Measurements from ENCODE around the gene ZIK1. TPM values are rescaled to one million over a fixed set of nuclear protein-coding genes. Genes with fewer than 3 reads are reported as not detected.

Gene ZIK1
- total RNA-seq, 1 experiment from 2014 or later, result not detected

GRCh38 chr19:57559404-57560025 is 24.4 kb upstream of the ZIK1 start, which contains the start of gene ZNF550:
Gene ZNF550 (minus strand): TSS chr19:57559863. CDS start chr19:57559682, 181 bp downstream.
- peak within 1 kb of the TSS; percentile 61 for H3K4me2 ChIP-seq (ENCODE audit: low read length)
- peak; percentile 98 for ATAC-seq
- H3K36me3 ChIP-seq (ENCODE audit: control insufficient read depth in 1 of 2, insufficient read depth in 2 of 2, low read length in 2 of 2), result no peaks in the 10 kb centered on the region
- H4K20me1 ChIP-seq (ENCODE audit: insufficient read depth), result no peaks in the 10 kb centered on the region
- intact Hi-C loops (cut with micrococcal nuclease), result no loop called here
- TF ChIP-seq ZNF274 (IDR thresholded peaks at IDR 0.05; ENCODE audit: low read depth, low read length) (no peak), JUND (IDR thresholded peaks at IDR 0.05) (no peak), POLR2AphosphoS5 (IDR thresholded peaks at IDR 0.05; ENCODE audit: low read depth, low read length) (peak; percentile 35; the same call in 1 of the 2 replicates), EZH2 (IDR thresholded peaks at IDR 0.05) (no peak)
- H3K79me2 ChIP-seq (ENCODE audit: insufficient read depth, low read length), result no peaks in the 10 kb centered on the region
- H3K27me3 ChIP-seq (ENCODE audit: insufficient read depth, low read length), result no peaks in the 10 kb centered on the region
- BruUV-seq (replicated peaks), result TSS peak; percentile 78
- peak; percentile 26 for DNase-seq (ENCODE audit: low read depth, low spot score)
- H3K9ac ChIP-seq (ENCODE audit: low read length), result peak within 1 kb of the TSS; percentile 27; the same call in 1 of the 2 replicates
- H3K4me1 ChIP-seq (ENCODE audit: control insufficient read depth in 1 of 2, insufficient read depth in 2 of 2, low read length in 2 of 2), result no peaks in the 10 kb centered on the region
- H2AFZ ChIP-seq (ENCODE audit: low read depth, low read length, poor library complexity, severe bottlenecking), result no peak within 1 kb of the TSS
- no peaks in the 10 kb centered on the region for H3K9me2 ChIP-seq (ENCODE audit: insufficient read depth)
- ChIA-PET CTCF (no interaction called here), RAD21 (ENCODE audit: low non-redundant PET in 1 of 2, low total read pairs in 2 of 2, uncharacterized antibody in 2 of 2, unreplicated experiment in 2 of 2) (no interaction called here), POLR2A (no interaction called here)
- peaks cover 8 to 25% of the 10 kb centered on the region in 2 experiments; a peak in 2 of 4 replicates for H3K9me3 ChIP-seq (ENCODE audit: control insufficient read depth in 1 of 2, insufficient read depth in 1 of 2, low read depth in 1 of 2, low read length in 2 of 2)
- peak within 1 kb of the TSS; percentile 54 to 55 for H3K4me3 ChIP-seq (replicated peaks in 1 of 2; ENCODE audit: low read depth in 1 of 2, low read length in 2 of 2)
- no peak within 1 kb of the TSS; the same call in 1 of the 2 replicates for H3K27ac ChIP-seq (ENCODE audit: low read depth, low read length)

- CTCF ChIA-PET, result no interaction called here
- no peaks in the 10 kb centered on the region for H3K36me3 ChIP-seq (ENCODE audit: control insufficient read depth in 1 of 2, insufficient read depth in 2 of 2, low read length in 2 of 2)
- intact Hi-C loops (cut with micrococcal nuclease), result no loop called here
- no peaks in the 10 kb centered on the region for H4K20me1 ChIP-seq (ENCODE audit: insufficient read depth)
- ATAC-seq (no peak), DNase-seq (ENCODE audit: low read depth, low spot score) (no peak)
- no peaks in the 10 kb centered on the region for H3K4me1 ChIP-seq (ENCODE audit: control insufficient read depth in 1 of 2, insufficient read depth in 2 of 2, low read length in 2 of 2)
- H3K27ac ChIP-seq (ENCODE audit: low read depth, low read length), result no peak overlapping the region
- no peaks in the 10 kb centered on the region for H3K9me2 ChIP-seq (ENCODE audit: insufficient read depth)
- TF ChIP-seq ZNF274 (IDR thresholded peaks at IDR 0.05; ENCODE audit: low read depth, low read length) (no peak), CEBPB (IDR thresholded peaks at IDR 0.05; ENCODE audit: low read depth) (no peak), CTCF (IDR thresholded peaks at IDR 0.05 in 2 of 3, conservative IDR thresholded peaks at IDR 0.05 in 1 of 3; ENCODE audit: borderline replicate concordance in 1 of 3, insufficient read depth in 1 of 3, low read depth in 2 of 3, low read length in 2 of 3) (no peak), EGR1 (IDR thresholded peaks at IDR 0.05; ENCODE audit: low read depth) (no peak), TCF7L2 (IDR thresholded peaks at IDR 0.05; ENCODE audit: borderline replicate concordance, extremely low read depth, insufficient read depth, insufficient read length) (no peak), ZFX (IDR thresholded peaks at IDR 0.05) (no peak), MAX (IDR thresholded peaks at IDR 0.05) (no peak), EZH2phosphoT487 (IDR thresholded peaks at IDR 0.05; ENCODE audit: borderline replicate concordance) (no peak), ATF3 (IDR thresholded peaks at IDR 0.05) (no peak)
- TF ChIP-seq, protein P1, sequence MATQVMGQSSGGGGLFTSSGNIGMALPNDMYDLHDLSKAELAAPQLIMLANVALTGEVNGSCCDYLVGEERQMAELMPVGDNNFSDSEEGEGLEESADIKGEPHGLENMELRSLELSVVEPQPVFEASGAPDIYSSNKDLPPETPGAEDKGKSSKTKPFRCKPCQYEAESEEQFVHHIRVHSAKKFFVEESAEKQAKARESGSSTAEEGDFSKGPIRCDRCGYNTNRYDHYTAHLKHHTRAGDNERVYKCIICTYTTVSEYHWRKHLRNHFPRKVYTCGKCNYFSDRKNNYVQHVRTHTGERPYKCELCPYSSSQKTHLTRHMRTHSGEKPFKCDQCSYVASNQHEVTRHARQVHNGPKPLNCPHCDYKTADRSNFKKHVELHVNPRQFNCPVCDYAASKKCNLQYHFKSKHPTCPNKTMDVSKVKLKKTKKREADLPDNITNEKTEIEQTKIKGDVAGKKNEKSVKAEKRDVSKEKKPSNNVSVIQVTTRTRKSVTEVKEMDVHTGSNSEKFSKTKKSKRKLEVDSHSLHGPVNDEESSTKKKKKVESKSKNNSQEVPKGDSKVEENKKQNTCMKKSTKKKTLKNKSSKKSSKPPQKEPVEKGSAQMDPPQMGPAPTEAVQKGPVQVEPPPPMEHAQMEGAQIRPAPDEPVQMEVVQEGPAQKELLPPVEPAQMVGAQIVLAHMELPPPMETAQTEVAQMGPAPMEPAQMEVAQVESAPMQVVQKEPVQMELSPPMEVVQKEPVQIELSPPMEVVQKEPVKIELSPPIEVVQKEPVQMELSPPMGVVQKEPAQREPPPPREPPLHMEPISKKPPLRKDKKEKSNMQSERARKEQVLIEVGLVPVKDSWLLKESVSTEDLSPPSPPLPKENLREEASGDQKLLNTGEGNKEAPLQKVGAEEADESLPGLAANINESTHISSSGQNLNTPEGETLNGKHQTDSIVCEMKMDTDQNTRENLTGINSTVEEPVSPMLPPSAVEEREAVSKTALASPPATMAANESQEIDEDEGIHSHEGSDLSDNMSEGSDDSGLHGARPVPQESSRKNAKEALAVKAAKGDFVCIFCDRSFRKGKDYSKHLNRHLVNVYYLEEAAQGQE (IDR thresholded peaks at IDR 0.05; ENCODE audit: low read depth), result no peak
- H3K9ac ChIP-seq (ENCODE audit: low read length), result no peak overlapping the region
- RAD21 ChIA-PET (ENCODE audit: low non-redundant PET in 1 of 2, low total read pairs in 2 of 2, uncharacterized antibody in 2 of 2, unreplicated experiment in 2 of 2), result no interaction called here
- POLR2A ChIA-PET, result no interaction called here
- no peaks in the 10 kb centered on the region for H3K79me2 ChIP-seq (ENCODE audit: insufficient read depth, low read length)
- no peaks in the 10 kb centered on the region for H3K27me3 ChIP-seq (ENCODE audit: insufficient read depth, low read length)
- H3K4me2 ChIP-seq (ENCODE audit: low read length), result peak overlapping the region; percentile 61; the same call in 1 of the 2 replicates
- BruUV-seq (replicated peaks), result no TSS peak
- H3K9me3 ChIP-seq (ENCODE audit: control insufficient read depth in 1 of 2, insufficient read depth in 1 of 2, low read depth in 1 of 2, low read length in 2 of 2), result peaks cover 8 to 29% of the 10 kb centered on the region in 2 experiments; a peak in 2 of 4 replicates
- H3K4me3 ChIP-seq (replicated peaks in 1 of 2; ENCODE audit: low read depth in 1 of 2, low read length in 2 of 2), result peak overlapping the region in 1 of 2 experiments; percentile 55; a peak in 2 of 4 replicates
- H2AFZ ChIP-seq (ENCODE audit: low read depth, low read length, poor library complexity, severe bottlenecking), result no peak overlapping the region
Measured at GRCh38 chr19:57560049-57560491, 23.9 kb upstream of the ZIK1 start.
